ENCODE results near the gene RPP30. TPM values are rescaled to one million over a fixed set of nuclear protein-coding genes. Genes with fewer than 3 reads are reported as not detected.

The RPP30 gene
- total and polyA plus RNA-seq, 2 donors from 2014 or later, result 26.5 to 42.9 TPM

DNA sequence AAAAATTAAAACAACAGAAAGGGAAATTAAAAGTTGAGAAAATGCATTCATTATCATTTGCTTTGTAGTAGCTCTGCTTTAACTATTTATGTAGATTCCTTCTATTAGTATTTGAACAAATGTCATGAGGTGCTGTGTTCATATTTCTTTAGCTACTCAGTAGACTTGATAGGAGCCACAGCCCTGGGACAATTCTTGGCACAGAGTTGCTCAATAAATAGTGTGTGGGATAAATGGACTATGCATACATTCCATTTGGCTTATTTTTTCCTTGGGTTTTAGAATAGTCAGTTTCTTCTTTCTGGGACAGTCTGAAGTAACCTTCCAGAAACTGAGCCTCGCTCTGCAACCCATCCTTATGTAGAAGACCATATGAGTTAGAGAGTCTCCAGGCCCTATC lies 13.4 kb downstream of the RPP30 start:
- intact Hi-C loops (cut with DNase I), result no loop called here
- TF ChIP-seq, protein P1, sequence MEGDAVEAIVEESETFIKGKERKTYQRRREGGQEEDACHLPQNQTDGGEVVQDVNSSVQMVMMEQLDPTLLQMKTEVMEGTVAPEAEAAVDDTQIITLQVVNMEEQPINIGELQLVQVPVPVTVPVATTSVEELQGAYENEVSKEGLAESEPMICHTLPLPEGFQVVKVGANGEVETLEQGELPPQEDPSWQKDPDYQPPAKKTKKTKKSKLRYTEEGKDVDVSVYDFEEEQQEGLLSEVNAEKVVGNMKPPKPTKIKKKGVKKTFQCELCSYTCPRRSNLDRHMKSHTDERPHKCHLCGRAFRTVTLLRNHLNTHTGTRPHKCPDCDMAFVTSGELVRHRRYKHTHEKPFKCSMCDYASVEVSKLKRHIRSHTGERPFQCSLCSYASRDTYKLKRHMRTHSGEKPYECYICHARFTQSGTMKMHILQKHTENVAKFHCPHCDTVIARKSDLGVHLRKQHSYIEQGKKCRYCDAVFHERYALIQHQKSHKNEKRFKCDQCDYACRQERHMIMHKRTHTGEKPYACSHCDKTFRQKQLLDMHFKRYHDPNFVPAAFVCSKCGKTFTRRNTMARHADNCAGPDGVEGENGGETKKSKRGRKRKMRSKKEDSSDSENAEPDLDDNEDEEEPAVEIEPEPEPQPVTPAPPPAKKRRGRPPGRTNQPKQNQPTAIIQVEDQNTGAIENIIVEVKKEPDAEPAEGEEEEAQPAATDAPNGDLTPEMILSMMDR (IDR thresholded peaks at IDR 0.05; ENCODE audit: borderline replicate concordance, extremely low read depth, insufficient read depth), result no peak
- no peak for DNase-seq
- H3K9me3 ChIP-seq (ENCODE audit: control insufficient read depth in 2 of 3, insufficient read depth in 1 of 3, low read length in 3 of 3), result no peaks in the 10 kb centered on the region
- no peak overlapping the region for H3K4me3 ChIP-seq (ENCODE audit: low read length in 3 of 3)
- H3K27me3 ChIP-seq (ENCODE audit: control insufficient read depth, insufficient read depth, low read length), result no peaks in the 10 kb centered on the region
- no peak for FAIRE-seq
- no peak overlapping the region for H3K9ac ChIP-seq (ENCODE audit: low read length in 3 of 3)
- no peaks in the 10 kb centered on the region for H3K4me1 ChIP-seq (ENCODE audit: control insufficient read depth in 2 of 3, insufficient read depth in 2 of 3, low read depth in 1 of 3, low read length in 3 of 3)
- H3K27ac ChIP-seq (ENCODE audit: low read depth in 2 of 2, low read length in 2 of 2), result no peak overlapping the region
- H3K36me3 ChIP-seq (ENCODE audit: control insufficient read depth in 2 of 3, insufficient read depth in 3 of 3, low read length in 3 of 3), result peaks cover 2 to 29% (median 13%) of the 10 kb centered on the region in 3 donors

DNA sequence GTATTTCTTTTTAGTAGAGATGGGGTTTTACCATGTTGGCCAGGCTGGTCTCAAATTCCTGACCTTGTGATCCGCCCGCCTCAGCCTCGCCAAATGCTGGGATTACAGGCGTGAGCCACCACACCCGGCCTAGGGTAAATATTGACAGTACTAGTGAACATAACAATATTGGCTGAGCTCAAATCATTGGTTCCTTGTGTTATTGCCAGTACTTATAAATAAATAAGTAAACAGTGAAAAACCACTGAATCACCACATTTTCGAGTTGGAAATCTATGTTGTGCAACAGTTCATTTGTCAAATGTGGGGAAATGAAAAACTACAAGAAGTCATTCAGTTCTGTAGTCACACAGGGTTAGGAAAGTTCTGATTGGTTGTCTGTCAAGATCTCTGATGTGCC lies 15.8 kb downstream of the RPP30 start:
- Histone ChIP-seq H3K27me3 (ENCODE audit: control insufficient read depth, insufficient read depth, low read length) (no peaks in the 10 kb centered on the region), H3K9me3 (ENCODE audit: control insufficient read depth in 2 of 3, insufficient read depth in 1 of 3, low read length in 3 of 3) (no peaks in the 10 kb centered on the region), H3K27ac (ENCODE audit: low read depth in 2 of 2, low read length in 2 of 2) (no peak overlapping the region), H3K4me1 (ENCODE audit: control insufficient read depth in 2 of 3, insufficient read depth in 2 of 3, low read depth in 1 of 3, low read length in 3 of 3) (no peaks in the 10 kb centered on the region), H3K36me3 (ENCODE audit: control insufficient read depth in 2 of 3, insufficient read depth in 3 of 3, low read length in 3 of 3) (peaks cover 4 to 28% (median 16%) of the 10 kb centered on the region in 3 donors), H3K4me3 (ENCODE audit: low read length in 3 of 3) (no peak overlapping the region), H3K9ac (ENCODE audit: low read length in 3 of 3) (no peak overlapping the region)
- no peak for FAIRE-seq
- intact Hi-C loops (cut with DNase I), result no loop called here
- TF ChIP-seq, protein P1 (IDR thresholded peaks at IDR 0.05; ENCODE audit: borderline replicate concordance, extremely low read depth, insufficient read depth), result no peak
- no peak for DNase-seq

DNA sequence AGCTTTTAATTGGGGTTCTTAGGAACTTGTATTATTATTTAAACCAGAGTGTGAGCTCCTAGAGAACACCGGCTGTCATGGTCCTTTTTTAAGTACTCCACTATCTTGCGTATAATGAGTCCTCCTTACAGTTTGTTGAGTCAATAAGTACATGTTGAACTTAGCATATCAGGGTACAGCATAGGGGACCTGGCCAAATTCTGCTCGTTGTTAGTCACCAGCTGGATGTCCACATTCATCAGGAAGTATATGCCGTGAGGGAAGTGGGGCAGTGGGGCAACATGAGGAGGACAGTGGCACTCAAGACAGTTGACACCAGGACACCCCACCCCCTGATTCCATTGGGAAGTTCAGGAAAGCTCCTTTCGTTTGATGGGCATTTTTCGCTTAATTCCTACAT lies 16.6 kb downstream of the RPP30 start:
- no peak overlapping the region for H3K27ac ChIP-seq (ENCODE audit: low read depth in 2 of 2, low read length in 2 of 2)
- no peaks in the 10 kb centered on the region for H3K4me1 ChIP-seq (ENCODE audit: control insufficient read depth in 2 of 3, insufficient read depth in 2 of 3, low read depth in 1 of 3, low read length in 3 of 3)
- intact Hi-C loops (cut with DNase I), result no loop called here

More for the DNA sequence above, 16.6 kb downstream of the RPP30 start:
- no peak overlapping the region for H3K4me3 ChIP-seq (ENCODE audit: low read length in 3 of 3)
- no peak overlapping the region for H3K9ac ChIP-seq (ENCODE audit: low read length in 3 of 3)
- peaks cover 4 to 34% (median 16%) of the 10 kb centered on the region in 3 donors for H3K36me3 ChIP-seq (ENCODE audit: control insufficient read depth in 2 of 3, insufficient read depth in 3 of 3, low read length in 3 of 3)
- FAIRE-seq (no peak), DNase-seq (no peak)
- H3K9me3 ChIP-seq (ENCODE audit: control insufficient read depth in 2 of 3, insufficient read depth in 1 of 3, low read length in 3 of 3), result no peaks in the 10 kb centered on the region
- H3K27me3 ChIP-seq (ENCODE audit: control insufficient read depth, insufficient read depth, low read length), result no peaks in the 10 kb centered on the region
- TF ChIP-seq, protein P1 (IDR thresholded peaks at IDR 0.05; ENCODE audit: borderline replicate concordance, extremely low read depth, insufficient read depth), result no peak
